ENCODE results near the gene FGR. TPM values are rescaled to one million over a fixed set of nuclear protein-coding genes. Genes with fewer than 3 reads are reported as not detected.

FGR gene
- polyA plus RNA-seq, 3 donors = 371 to 1,340 (median 571) TPM

DNA sequence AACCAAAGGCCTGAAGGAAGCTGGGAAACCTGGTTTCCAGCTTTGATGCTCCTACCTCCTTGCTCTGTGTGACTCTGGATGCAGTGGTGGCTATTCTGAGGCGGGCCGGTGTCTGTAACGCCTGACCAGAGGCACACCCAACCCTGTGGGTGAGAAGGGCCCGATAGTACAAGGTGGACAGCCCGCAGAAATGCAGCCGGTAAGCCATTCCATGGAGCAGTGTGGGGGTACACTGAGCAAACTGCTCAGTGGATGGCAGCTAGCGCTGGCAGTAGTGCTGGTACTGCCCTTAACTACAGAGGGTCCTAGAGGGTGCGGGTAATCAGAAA, 67.0 kb downstream of the FGR start:
- Mint-ChIP-seq H3K27ac (peak overlapping the region in 3 of 7 donors; percentile 10 to 79 (median 60)), H3K36me3 (peaks cover 0 to 5% of the 10 kb centered on the region in 2 donors), H3K27me3 (ENCODE audit: low read depth in 3 of 3) (peaks cover 5 to 15% (median 6%) of the 10 kb centered on the region in 3 donors), H3K4me1 (peaks cover 53% of the 10 kb centered on the region), H3K4me3 (peak overlapping the region; percentile 64 to 88), H3K9me3 (peaks cover 0 to 2% (median 0%) of the 10 kb centered on the region in 7 donors)
- Histone ChIP-seq H3K36me3 (replicated peaks in 1 of 2; ENCODE audit: control insufficient read depth in 1 of 2, insufficient read depth in 2 of 2, low read length in 2 of 2) (no peaks in the 10 kb centered on the region), H3K4me2 (replicated peaks; ENCODE audit: extremely low read depth, low read length, poor library complexity, severe bottlenecking) (peak overlapping the region; percentile 79), H3K4me1 (ENCODE audit: control insufficient read depth in 1 of 2, insufficient read depth in 2 of 2, low read length in 2 of 2) (peaks cover 30 to 40% of the 10 kb centered on the region in 2 donors), H3K79me2 (ENCODE audit: insufficient read depth, low read length) (no peaks in the 10 kb centered on the region), H4K20me1 (ENCODE audit: insufficient read depth, low read length) (peaks cover 73% of the 10 kb centered on the region), H3K4me3 (replicated peaks in 1 of 3; ENCODE audit: low read depth in 2 of 3, low read length in 3 of 3) (peak overlapping the region in 1 of 3 experiments; percentile 62), H3K27me3 (ENCODE audit: control insufficient read depth in 2 of 2, insufficient read depth in 2 of 2, low read length in 2 of 2) (no peaks in the 10 kb centered on the region), H3K9me3 (replicated peaks in 1 of 2; ENCODE audit: control insufficient read depth in 1 of 2, insufficient read depth in 1 of 2, low read length in 2 of 2) (no peaks in the 10 kb centered on the region), H2AFZ (ENCODE audit: insufficient read depth, low read depth, low read length, poor library complexity, severe bottlenecking) (no peak overlapping the region), H3K27ac (ENCODE audit: low read depth in 1 of 2, low read length in 2 of 2) (no peak overlapping the region), H3K9ac (ENCODE audit: insufficient read depth, low read length, poor library complexity, severe bottlenecking) (peak overlapping the region; percentile 47)
- intact Hi-C loops (cut with micrococcal nuclease) = no loop called here
- DNase-seq = no peak
- TF ChIP-seq, protein P1, sequence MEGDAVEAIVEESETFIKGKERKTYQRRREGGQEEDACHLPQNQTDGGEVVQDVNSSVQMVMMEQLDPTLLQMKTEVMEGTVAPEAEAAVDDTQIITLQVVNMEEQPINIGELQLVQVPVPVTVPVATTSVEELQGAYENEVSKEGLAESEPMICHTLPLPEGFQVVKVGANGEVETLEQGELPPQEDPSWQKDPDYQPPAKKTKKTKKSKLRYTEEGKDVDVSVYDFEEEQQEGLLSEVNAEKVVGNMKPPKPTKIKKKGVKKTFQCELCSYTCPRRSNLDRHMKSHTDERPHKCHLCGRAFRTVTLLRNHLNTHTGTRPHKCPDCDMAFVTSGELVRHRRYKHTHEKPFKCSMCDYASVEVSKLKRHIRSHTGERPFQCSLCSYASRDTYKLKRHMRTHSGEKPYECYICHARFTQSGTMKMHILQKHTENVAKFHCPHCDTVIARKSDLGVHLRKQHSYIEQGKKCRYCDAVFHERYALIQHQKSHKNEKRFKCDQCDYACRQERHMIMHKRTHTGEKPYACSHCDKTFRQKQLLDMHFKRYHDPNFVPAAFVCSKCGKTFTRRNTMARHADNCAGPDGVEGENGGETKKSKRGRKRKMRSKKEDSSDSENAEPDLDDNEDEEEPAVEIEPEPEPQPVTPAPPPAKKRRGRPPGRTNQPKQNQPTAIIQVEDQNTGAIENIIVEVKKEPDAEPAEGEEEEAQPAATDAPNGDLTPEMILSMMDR (IDR thresholded peaks at IDR 0.05) = no peak
- 91% methylated on average over 8 of the region's 8 CpGs for WGBS (ENCODE audit: insufficient coverage)

DNA sequence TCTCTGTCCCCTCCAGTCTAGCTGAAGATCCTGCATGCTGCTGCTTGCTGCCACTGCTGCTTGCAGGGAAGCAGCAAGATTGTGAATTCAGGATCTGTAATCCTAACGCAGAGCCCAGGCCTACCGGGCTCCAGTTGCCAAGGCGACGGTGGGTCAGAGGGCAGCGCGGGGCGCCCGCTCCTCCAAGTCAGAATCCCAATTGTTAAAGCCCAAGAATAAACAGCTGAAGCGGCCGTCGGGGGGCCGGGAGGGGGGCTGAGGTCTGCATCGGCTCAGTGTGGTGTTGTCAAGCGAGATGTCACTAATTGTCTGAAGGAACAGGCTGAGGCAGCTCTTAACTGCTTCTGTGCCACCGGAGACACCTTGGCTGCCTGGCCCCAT, 67.8 kb downstream of the FGR start:
- Mint-ChIP-seq H3K4me1 (peaks cover 50% of the 10 kb centered on the region), H3K36me3 (peaks cover 0 to 5% of the 10 kb centered on the region in 2 donors), H3K4me3 (no peak overlapping the region), H3K9me3 (peaks cover 0 to 2% (median 0%) of the 10 kb centered on the region in 7 donors), H3K27ac (no peak overlapping the region), H3K27me3 (ENCODE audit: low read depth in 3 of 3) (peaks cover 5 to 15% (median 6%) of the 10 kb centered on the region in 3 donors)
- intact Hi-C loops (cut with micrococcal nuclease) = no loop called here
- WGBS (ENCODE audit: insufficient coverage) = 100% methylated on average over 7 of the region's 15 CpGs
- H3K79me2 ChIP-seq (ENCODE audit: insufficient read depth, low read length) = no peaks in the 10 kb centered on the region
- H4K20me1 ChIP-seq (ENCODE audit: insufficient read depth, low read length) = peaks cover 66% of the 10 kb centered on the region
- no peak overlapping the region for H3K4me3 ChIP-seq (replicated peaks in 1 of 3; ENCODE audit: low read depth in 2 of 3, low read length in 3 of 3)
- H3K4me2 ChIP-seq (replicated peaks; ENCODE audit: extremely low read depth, low read length, poor library complexity, severe bottlenecking) = no peak overlapping the region
- H3K9me3 ChIP-seq (replicated peaks in 1 of 2; ENCODE audit: control insufficient read depth in 1 of 2, insufficient read depth in 1 of 2, low read length in 2 of 2) = no peaks in the 10 kb centered on the region
- H2AFZ ChIP-seq (ENCODE audit: insufficient read depth, low read depth, low read length, poor library complexity, severe bottlenecking) = no peak overlapping the region
- DNase-seq = no peak
- no peak overlapping the region for H3K27ac ChIP-seq (ENCODE audit: low read depth in 1 of 2, low read length in 2 of 2)
- peaks cover 30 to 40% of the 10 kb centered on the region in 2 donors for H3K4me1 ChIP-seq (ENCODE audit: control insufficient read depth in 1 of 2, insufficient read depth in 2 of 2, low read length in 2 of 2)
- H3K9ac ChIP-seq (ENCODE audit: insufficient read depth, low read length, poor library complexity, severe bottlenecking) = no peak overlapping the region
- TF ChIP-seq, protein P1 (IDR thresholded peaks at IDR 0.05) = no peak
- no peaks in the 10 kb centered on the region for H3K36me3 ChIP-seq (replicated peaks in 1 of 2; ENCODE audit: control insufficient read depth in 1 of 2, insufficient read depth in 2 of 2, low read length in 2 of 2)
- no peaks in the 10 kb centered on the region for H3K27me3 ChIP-seq (ENCODE audit: control insufficient read depth in 2 of 2, insufficient read depth in 2 of 2, low read length in 2 of 2)

Measured in CD14-positive monocyte (primary cell).